Fibroblast of pulmonary artery (primary cell): Measurements from ENCODE around the gene SNRPD1.
A peak's percentile ranks its signal among the peaks of the same experiment; 100 is the strongest.

ENCODE experiments used
- DNase-seq: peaks from one replicate; pipeline ENCODE4 v3.0.0-alpha.2; 2010; ENCODE audit warnings: low read depth
- H3K4me3 ChIP-seq: replicated peaks from 2 replicates; pipeline ENCODE4 v1.5.1; 2011; ENCODE audit warnings: low read depth, mild to moderate bottlenecking, control low read depth, low read length, moderate library complexity
- CTCF ChIP-seq: IDR thresholded peaks from 2 replicates; pipeline ENCODE4 v1.5.1; 2011; ENCODE audit warnings: mild to moderate bottlenecking, control low read depth, low read length, inconsistent platforms; ENCODE audit errors: missing control alignments

Gene SNRPD1

DNA sequence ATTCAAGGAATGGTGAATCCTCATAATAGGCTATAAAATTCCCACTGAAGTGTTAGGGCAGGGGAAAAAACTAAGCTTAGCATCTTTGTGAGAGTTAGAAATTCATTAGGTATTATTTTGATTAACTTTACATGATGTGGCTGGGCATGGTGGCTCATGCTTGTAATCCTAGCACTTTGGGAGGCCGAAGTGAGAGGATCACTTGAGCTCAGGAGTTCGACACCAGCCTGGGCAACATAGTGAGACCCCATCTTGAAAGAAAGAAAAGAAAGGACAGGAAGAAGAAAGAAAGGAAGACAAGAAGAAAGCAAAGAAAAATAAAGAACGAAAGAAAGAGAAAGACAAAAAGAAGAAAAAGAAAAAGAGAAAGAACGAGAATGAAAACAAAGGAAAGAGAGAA lies 40.0 kb downstream of the SNRPD1 start:
- no peak for TF ChIP-seq CTCF
- H3K4me3 ChIP-seq: no peak overlapping the region
- no peak for DNase-seq

GRCh38 chr18:21653361-21653760 lies 41.2 kb downstream of the SNRPD1 start:
- no peak overlapping the region for H3K4me3 ChIP-seq

DNA sequence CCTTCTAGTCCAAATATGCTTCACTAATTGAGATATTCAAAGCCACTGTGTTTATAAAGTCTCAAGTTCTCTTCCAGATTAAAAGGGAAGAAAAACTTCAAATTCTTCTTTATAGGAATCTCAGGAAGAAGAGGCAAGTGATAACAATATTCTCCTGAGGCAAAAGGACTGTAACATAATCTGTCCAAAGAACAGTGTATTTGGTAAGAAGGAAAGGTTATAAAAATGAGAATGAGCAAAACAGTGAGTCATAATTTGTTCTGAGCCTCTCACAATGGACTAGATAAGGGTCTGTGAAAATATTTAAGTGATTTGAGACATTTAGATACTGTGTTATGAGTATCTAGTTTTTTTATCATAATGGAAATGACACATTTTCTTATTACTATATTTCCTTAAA lies 44.3 kb downstream of the SNRPD1 start:
- no peak for TF ChIP-seq CTCF
- peak; percentile 69 for DNase-seq
- H3K4me3 ChIP-seq: no peak overlapping the region

More at GRCh38 chr18:21653361-21653760, 41.2 kb downstream of the SNRPD1 start:
- no peak for DNase-seq
- no peak for TF ChIP-seq CTCF

DNA sequence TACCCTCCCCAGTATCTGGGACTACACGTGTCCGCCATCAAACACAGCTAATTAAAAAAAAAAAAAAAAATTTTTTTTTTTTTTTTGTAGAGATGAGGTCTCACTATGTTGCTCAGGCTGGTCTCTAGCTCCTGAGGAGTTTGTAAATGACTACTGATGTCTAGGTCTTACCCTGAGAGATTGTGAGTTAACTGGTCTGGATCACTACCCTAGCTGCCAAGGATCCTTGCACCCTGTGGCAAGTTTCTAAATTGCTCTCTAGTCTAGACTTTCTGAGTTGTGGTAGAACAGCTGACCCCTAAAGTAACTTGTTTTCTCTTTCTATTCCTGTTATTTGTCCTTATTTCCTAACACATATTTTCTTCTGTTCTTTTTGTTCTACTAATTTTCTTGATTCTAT lies 48.0 kb downstream of the SNRPD1 start:
- TF ChIP-seq CTCF: no peak
- no peak for DNase-seq
- H3K4me3 ChIP-seq: no peak overlapping the region

- TF ChIP-seq CTCF: no peak
Observed at GRCh38 chr18:21662581-21662980, 50.5 kb downstream of the SNRPD1 start.

GRCh38 chr18:21663578-21663977 lies 51.5 kb downstream of the SNRPD1 start:
- TF ChIP-seq CTCF: no peak
- H3K4me3 ChIP-seq: no peak overlapping the region
- no peak for DNase-seq

More at GRCh38 chr18:21662581-21662980, 50.5 kb downstream of the SNRPD1 start:
- DNase-seq: no peak
- no peak overlapping the region for H3K4me3 ChIP-seq

DNA sequence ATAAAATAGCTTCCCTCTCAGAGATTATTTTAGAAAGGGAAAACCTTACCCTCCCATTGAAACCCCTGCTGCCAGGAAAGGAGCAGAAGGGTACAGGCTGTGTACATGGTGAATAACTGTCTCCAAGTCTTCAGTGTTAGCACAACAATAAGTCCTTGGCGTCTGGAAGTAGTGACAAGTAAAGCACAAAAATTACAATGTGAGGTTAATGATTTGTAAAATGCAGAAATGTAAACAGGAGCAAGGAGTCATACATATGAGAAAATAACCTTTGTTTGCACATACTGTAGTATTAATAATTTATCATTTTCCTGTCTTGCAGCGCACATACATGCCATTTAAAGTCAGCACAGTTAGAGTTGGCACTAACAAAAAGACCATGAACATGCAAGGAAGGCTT lies 52.0 kb downstream of the SNRPD1 start:
- no peak overlapping the region for H3K4me3 ChIP-seq
- DNase-seq: no peak
- TF ChIP-seq CTCF: no peak
